Measurements from ENCODE around the gene SDK2. TPM values are rescaled to one million over a fixed set of nuclear protein-coding genes. Genes with fewer than 3 reads are reported as not detected.
"Not testable (repeated sequence)": the region's sequence is repeated elsewhere in the genome, so short reads cannot be mapped to it uniquely, and the experiment has no call there.

SDK2 gene
- total RNA-seq, 3 donors from 2014 or later (not counting 1 experiment from before 2014, with no cell fraction given) = 0.41 to 0.90 (median 0.49) TPM

DNA sequence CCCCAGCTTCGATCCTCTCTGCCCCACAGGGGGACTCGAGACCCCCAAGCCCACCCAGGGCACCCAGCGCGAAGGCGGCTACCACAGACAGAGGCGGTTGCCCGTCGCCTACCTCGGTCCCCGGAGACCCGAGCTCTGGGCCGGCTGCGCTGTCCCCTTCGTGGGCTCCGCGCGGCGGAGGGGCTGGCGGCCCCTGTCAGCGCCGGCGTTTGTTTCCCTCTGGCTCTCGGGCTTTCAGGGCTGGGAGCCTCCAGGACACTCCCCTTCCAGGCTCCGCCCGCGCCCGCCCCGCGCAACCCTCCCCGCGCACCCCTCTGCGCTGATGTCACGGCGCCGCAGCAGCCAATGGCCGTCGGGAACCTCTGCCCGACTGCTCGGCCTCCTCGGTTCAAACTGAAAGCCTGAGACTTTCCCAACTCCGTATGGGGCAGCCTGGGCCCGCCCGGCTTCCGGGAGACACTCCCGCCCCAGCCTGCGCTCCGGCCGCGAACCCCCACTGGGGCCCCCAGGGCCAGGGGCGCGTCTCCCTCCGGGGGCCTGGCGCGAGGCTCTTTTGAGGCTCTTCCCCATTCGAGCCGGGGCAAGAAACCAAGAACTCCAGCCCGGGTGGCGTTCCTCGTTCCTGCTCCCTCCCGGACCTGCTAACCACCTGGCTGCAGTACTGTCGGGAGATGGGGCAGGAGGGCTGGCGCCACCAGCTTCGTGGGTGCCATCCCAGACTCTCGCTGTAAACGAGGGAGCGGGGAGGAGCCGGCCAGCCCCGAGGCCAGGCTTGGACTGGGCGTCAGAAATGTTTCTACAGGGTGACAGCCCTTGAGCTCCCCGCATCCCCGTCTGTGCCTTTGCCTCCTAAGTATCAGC is 332.2 kb downstream of the SDK2 start, which contains the start of gene CDC42EP4:
Gene CDC42EP4, minus strand, starts transcription at position 221 of the 861 bp plus-strand sequence. CDS start 25,501 bp downstream, outside the sequence.
- peak within 1 kb of the TSS in 1 of 2 donors; percentile 82 for H3K27ac Mint-ChIP-seq
- intact Hi-C loops (cut with micrococcal nuclease) = loop anchor here (2.0 kb wide), 1 partner anchor 79 kb away; a partner anchor contains a TSS
- peaks cover 7 to 15% of the 10 kb centered on the region in 2 donors for H3K4me1 Mint-ChIP-seq
- Histone ChIP-seq H3K27ac (ENCODE audit: low read length) (peak within 1 kb of the TSS; percentile 44), H3K9me3 (ENCODE audit: control insufficient read depth, insufficient read depth, low read length) (no peaks in the 10 kb centered on the region), H3K36me3 (ENCODE audit: control insufficient read depth, insufficient read depth, low read length) (no peaks in the 10 kb centered on the region), H3K27me3 (ENCODE audit: control insufficient read depth, insufficient read depth, low read length) (peaks cover 3% of the 10 kb centered on the region), H3K4me1 (ENCODE audit: control insufficient read depth, insufficient read depth, low read length) (peaks cover 22% of the 10 kb centered on the region), H3K4me3 (ENCODE audit: low read length) (peak within 1 kb of the TSS; percentile 62)
- 3% methylated on average over 71 of the region's 71 CpGs for WGBS (ENCODE audit: insufficient coverage)
- TF ChIP-seq, protein P1, sequence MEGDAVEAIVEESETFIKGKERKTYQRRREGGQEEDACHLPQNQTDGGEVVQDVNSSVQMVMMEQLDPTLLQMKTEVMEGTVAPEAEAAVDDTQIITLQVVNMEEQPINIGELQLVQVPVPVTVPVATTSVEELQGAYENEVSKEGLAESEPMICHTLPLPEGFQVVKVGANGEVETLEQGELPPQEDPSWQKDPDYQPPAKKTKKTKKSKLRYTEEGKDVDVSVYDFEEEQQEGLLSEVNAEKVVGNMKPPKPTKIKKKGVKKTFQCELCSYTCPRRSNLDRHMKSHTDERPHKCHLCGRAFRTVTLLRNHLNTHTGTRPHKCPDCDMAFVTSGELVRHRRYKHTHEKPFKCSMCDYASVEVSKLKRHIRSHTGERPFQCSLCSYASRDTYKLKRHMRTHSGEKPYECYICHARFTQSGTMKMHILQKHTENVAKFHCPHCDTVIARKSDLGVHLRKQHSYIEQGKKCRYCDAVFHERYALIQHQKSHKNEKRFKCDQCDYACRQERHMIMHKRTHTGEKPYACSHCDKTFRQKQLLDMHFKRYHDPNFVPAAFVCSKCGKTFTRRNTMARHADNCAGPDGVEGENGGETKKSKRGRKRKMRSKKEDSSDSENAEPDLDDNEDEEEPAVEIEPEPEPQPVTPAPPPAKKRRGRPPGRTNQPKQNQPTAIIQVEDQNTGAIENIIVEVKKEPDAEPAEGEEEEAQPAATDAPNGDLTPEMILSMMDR (IDR thresholded peaks at IDR 0.05) = no peak
- peaks cover 0 to 3% of the 10 kb centered on the region in 2 donors for H3K27me3 Mint-ChIP-seq (ENCODE audit: low read depth in 2 of 2)
- peak; percentile 92 to 95 (median 94) for ATAC-seq
- H3K4me3 Mint-ChIP-seq = peak within 1 kb of the TSS; percentile 82
- peak; percentile 81 to 88 for DNase-seq
- H3K9me3 Mint-ChIP-seq = no peaks in the 10 kb centered on the region
- H3K36me3 Mint-ChIP-seq = no peaks in the 10 kb centered on the region

DNA sequence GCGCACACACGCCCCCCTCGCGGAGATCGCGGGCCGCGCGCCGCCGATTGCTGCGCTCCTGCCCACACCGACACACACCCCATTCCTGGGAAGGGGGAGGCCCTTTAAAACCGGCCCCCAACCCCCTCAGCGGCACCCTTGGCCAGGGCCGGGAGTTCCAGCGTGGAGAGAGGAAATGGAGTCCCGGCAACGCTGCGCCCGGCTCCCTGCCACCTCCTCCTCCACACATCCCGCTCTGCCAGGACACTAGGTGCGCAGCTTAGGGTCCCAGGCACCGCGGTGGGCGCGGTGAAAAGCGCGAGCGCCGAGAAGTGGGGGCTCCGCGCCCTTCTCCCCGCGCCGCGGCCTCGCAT is 332.8 kb downstream of the SDK2 start:
- H3K9me3 ChIP-seq (ENCODE audit: control insufficient read depth, insufficient read depth, low read length) = no peaks in the 10 kb centered on the region
- DNase-seq (no peak), ATAC-seq (peak in 2 of 3 donors; percentile 1 to 2)
- H3K36me3 ChIP-seq (ENCODE audit: control insufficient read depth, insufficient read depth, low read length) = no peaks in the 10 kb centered on the region
- Mint-ChIP-seq H3K27ac (peak overlapping the region in 1 of 2 donors; percentile 66), H3K27me3 (ENCODE audit: low read depth in 2 of 2) (peaks cover 0 to 3% of the 10 kb centered on the region in 2 donors), H3K4me3 (peak overlapping the region; percentile 82), H3K36me3 (no peaks in the 10 kb centered on the region), H3K4me1 (peaks cover 7 to 15% of the 10 kb centered on the region in 2 donors), H3K9me3 (no peaks in the 10 kb centered on the region)
- peak overlapping the region; percentile 62 for H3K4me3 ChIP-seq (ENCODE audit: low read length)
- H3K27ac ChIP-seq (ENCODE audit: low read length) = no peak overlapping the region
- intact Hi-C loops (cut with micrococcal nuclease) = loop anchor here (2.0 kb wide), 1 partner anchor 79 kb away; a partner anchor contains a TSS
- TF ChIP-seq, protein P1 (IDR thresholded peaks at IDR 0.05) = no peak
- peaks cover 3% of the 10 kb centered on the region for H3K27me3 ChIP-seq (ENCODE audit: control insufficient read depth, insufficient read depth, low read length)
- WGBS (ENCODE audit: insufficient coverage) = under 1% methylated on average over 38 of the region's 38 CpGs
- peaks cover 22% of the 10 kb centered on the region for H3K4me1 ChIP-seq (ENCODE audit: control insufficient read depth, insufficient read depth, low read length)

DNA sequence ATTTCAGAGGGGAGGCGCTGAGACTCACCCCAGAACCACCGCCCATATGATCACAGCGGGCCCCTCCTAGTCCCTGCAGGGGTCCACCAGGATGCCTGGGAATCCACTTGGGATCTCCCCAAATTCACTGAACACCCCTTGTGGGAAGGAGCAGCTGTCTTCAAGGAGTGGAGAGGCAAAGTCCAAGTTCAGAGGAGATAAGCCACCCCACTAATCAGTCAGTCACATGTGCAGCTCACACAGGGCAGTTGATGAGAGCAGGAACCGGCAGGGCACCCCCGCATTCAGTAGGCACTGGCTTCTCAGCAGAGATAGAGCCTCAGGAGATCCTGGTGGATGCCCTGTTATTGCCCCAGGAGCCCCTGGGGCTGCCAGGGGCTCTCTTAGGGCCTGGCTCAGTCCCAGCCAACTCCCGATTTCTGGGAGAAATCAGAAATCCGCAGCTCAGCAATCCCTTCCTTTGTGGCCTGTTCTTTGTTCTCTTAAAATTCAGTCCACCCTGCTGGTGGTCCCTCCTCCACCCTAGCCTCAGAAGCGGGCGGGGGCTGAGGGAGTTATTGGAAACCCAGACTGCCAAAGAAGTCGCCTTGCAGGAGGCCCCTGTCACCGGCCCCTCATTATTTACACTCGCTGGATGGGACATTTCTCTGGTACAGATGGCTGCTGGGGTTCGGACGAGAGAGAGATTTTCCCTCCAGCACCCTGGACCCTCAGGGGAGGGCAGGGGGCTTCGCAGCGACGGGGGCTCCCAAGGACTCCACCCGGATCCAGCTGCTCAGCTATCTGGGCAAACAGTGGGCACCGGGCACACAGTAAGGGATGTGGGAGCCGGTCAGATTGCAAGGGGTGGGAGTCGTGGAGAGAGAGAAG is 334.3 kb downstream of the SDK2 start:
- DNase-seq = no peak
- H3K27me3 Mint-ChIP-seq (ENCODE audit: low read depth in 2 of 2) = peaks cover 0 to 3% of the 10 kb centered on the region in 2 donors
- no peak for ATAC-seq
- intact Hi-C loops (cut with micrococcal nuclease) = loop anchor here (2.0 kb wide), 1 partner anchor 77 kb away; a partner anchor contains a TSS
- no peaks in the 10 kb centered on the region for H3K36me3 ChIP-seq (ENCODE audit: control insufficient read depth, insufficient read depth, low read length)
- no peaks in the 10 kb centered on the region for H3K9me3 Mint-ChIP-seq
- H3K4me3 ChIP-seq (ENCODE audit: low read length) = peak overlapping the region; percentile 62
- no peaks in the 10 kb centered on the region for H3K36me3 Mint-ChIP-seq
- WGBS (ENCODE audit: insufficient coverage) = 34% methylated on average over 19 of the region's 21 CpGs
- H3K4me3 Mint-ChIP-seq = peak overlapping the region; percentile 89
- peaks cover 3% of the 10 kb centered on the region for H3K27me3 ChIP-seq (ENCODE audit: control insufficient read depth, insufficient read depth, low read length)
- TF ChIP-seq, protein P1 (IDR thresholded peaks at IDR 0.05) = no peak
- H3K9me3 ChIP-seq (ENCODE audit: control insufficient read depth, insufficient read depth, low read length) = no peaks in the 10 kb centered on the region
- peaks cover 22% of the 10 kb centered on the region for H3K4me1 ChIP-seq (ENCODE audit: control insufficient read depth, insufficient read depth, low read length)
- peak overlapping the region in 1 of 2 donors; percentile 82 for H3K27ac Mint-ChIP-seq
- peaks cover 7 to 16% of the 10 kb centered on the region in 2 donors for H3K4me1 Mint-ChIP-seq
- H3K27ac ChIP-seq (ENCODE audit: low read length) = no peak overlapping the region

DNA sequence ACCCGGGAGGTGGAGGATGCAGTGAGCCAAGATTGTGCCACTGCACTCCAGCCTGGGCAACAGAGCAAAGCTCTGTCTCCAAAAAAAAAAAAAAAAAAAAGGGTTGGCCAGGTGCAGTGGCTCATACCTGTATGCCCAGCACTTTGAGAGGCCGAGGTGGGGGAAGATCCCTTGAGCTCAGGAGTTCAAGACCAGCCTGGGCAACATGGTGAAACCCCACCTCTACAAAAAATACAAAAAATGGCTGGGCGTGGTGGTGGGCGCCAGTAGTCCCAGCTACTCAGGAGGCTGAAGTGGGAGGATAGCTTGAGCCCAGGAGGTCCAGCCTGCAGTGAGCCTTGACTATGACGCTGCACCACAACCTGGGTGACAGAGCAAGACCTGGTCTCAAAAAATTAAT is 335.3 kb downstream of the SDK2 start:
- ATAC-seq; H3K36me3 ChIP-seq (ENCODE audit: control insufficient read depth, insufficient read depth, low read length); H3K27me3 Mint-ChIP-seq (ENCODE audit: low read depth in 2 of 2); H3K4me3 ChIP-seq (ENCODE audit: low read length); H3K9me3 Mint-ChIP-seq; intact Hi-C loops (cut with micrococcal nuclease); H3K27ac ChIP-seq (ENCODE audit: low read length); DNase-seq; H3K27me3 ChIP-seq (ENCODE audit: control insufficient read depth, insufficient read depth, low read length); H3K9me3 ChIP-seq (ENCODE audit: control insufficient read depth, insufficient read depth, low read length); H3K4me3 Mint-ChIP-seq; H3K27ac Mint-ChIP-seq; H3K36me3 Mint-ChIP-seq: not testable (repeated sequence)
- 94% methylated on average over 5 of the region's 5 CpGs for WGBS (ENCODE audit: insufficient coverage)
- peaks cover 22% of the 10 kb centered on the region for H3K4me1 ChIP-seq (ENCODE audit: control insufficient read depth, insufficient read depth, low read length)
- H3K4me1 Mint-ChIP-seq = peaks cover 7 to 20% of the 10 kb centered on the region in 2 donors
